ENCODE results near the gene OLFM3. TPM values are rescaled to one million over a fixed set of nuclear protein-coding genes. Genes with fewer than 3 reads are reported as not detected.

The OLFM3 gene
- total and polyA plus RNA-seq, 10 of the 15 experiments (the other 5 are each of a cell fraction or from before 2014, with no cell fraction given), result 0.09 to 0.33 TPM; not detected in 8

GRCh38 chr1:101959456-101959855, 37.3 kb downstream of the OLFM3 start:
- no peak overlapping the region for H3K9ac ChIP-seq (ENCODE audit: control insufficient read depth, insufficient read depth, low read length)
- H3K4me2 ChIP-seq (ENCODE audit: control insufficient read depth, insufficient read depth), result no peak overlapping the region
- no peaks in the 10 kb centered on the region for H4K20me1 ChIP-seq (ENCODE audit: control insufficient read depth, insufficient read depth)
- in situ Hi-C loops (cut with MboI) (no loop called here), intact Hi-C loops (cut with micrococcal nuclease; ENCODE audit: unreplicated experiment) (no loop called here)
- ChIA-PET SMC1A (ENCODE audit: uncharacterized antibody, unreplicated experiment) (no interaction called here), RAD21 (ENCODE audit: unreplicated experiment) (no interaction called here), POLR2A (no interaction called here), CTCF (no interaction called here)
- 4% methylated on average over 3 of the region's 3 CpGs for WGBS (ENCODE audit: insufficient coverage, insufficient replicate concordance, low lambda C conversion rate, missing lambda C conversion rate)
- H3K79me2 ChIP-seq (ENCODE audit: control insufficient read depth, insufficient read depth, low read length), result no peaks in the 10 kb centered on the region
- DNase-seq (ENCODE audit: low read depth, low spot score) (no peak), ATAC-seq (no peak), FAIRE-seq (no peak)
- no peak overlapping the region for H2AFZ ChIP-seq (ENCODE audit: control insufficient read depth, low read depth, low read length)
- H3K9me3 ChIP-seq (replicated peaks; ENCODE audit: control insufficient read depth, insufficient read depth, low read length), result no peaks in the 10 kb centered on the region
- BruUV-seq (replicated peaks), result no TSS peak
- no peaks in the 10 kb centered on the region for H3K27me3 ChIP-seq (replicated peaks in 1 of 2; ENCODE audit: control insufficient read depth in 2 of 2, insufficient read depth in 2 of 2, low read length in 1 of 2)
- no peaks in the 10 kb centered on the region for H3K4me1 ChIP-seq (ENCODE audit: control insufficient read depth, insufficient read depth, low read length)
- no peak overlapping the region for H3K4me3 ChIP-seq
- no peaks in the 10 kb centered on the region for H3K36me3 ChIP-seq (ENCODE audit: control insufficient read depth in 2 of 2, insufficient read depth in 2 of 2, low read length in 1 of 2)
- H3K27ac ChIP-seq (ENCODE audit: control insufficient read depth, insufficient read depth), result no peak overlapping the region
- TF ChIP-seq HSF1 (IDR thresholded peaks at IDR 0.05; ENCODE audit: low read depth, low read length) (no peak), TCF7 (IDR thresholded peaks at IDR 0.05; ENCODE audit: borderline replicate concordance) (no peak), SMAD5 (IDR thresholded peaks at IDR 0.05; ENCODE audit: low read depth) (no peak), NFIC (IDR thresholded peaks at IDR 0.05; ENCODE audit: low read depth, low read length) (no peak), PBX3 (IDR thresholded peaks at IDR 0.05; ENCODE audit: insufficient replicate concordance, low read depth, low read length) (no peak), TBL1XR1 (IDR thresholded peaks at IDR 0.05; ENCODE audit: low read depth, low read length) (no peak), ZNF274 (IDR thresholded peaks at IDR 0.05; ENCODE audit: insufficient read depth, insufficient read length) (no peak), CTCF (IDR thresholded peaks at IDR 0.05 in 2 of 3, conservative IDR thresholded peaks at IDR 0.05 in 1 of 3; ENCODE audit: control insufficient read depth in 2 of 3, extremely low read depth in 1 of 3, insufficient read depth in 1 of 3, low read depth in 3 of 3, low read length in 3 of 3) (no peak), TCF12 (IDR thresholded peaks at IDR 0.05; ENCODE audit: low read depth, low read length) (no peak), SUZ12 (IDR thresholded peaks at IDR 0.05; ENCODE audit: unreplicated experiment) (no peak), SIN3A (IDR thresholded peaks at IDR 0.05; ENCODE audit: low read depth, low read length) (no peak), SREBF1 (IDR thresholded peaks at IDR 0.05; ENCODE audit: low read length) (no peak), ZBTB40 (IDR thresholded peaks at IDR 0.05; ENCODE audit: borderline replicate concordance) (no peak), ZNF622 (IDR thresholded peaks at IDR 0.05) (no peak)

Measured in GM12878 (cell line).